HG03045 (cell line): ENCODE measurements around the gene RBM33.

Source experiments
- ATAC-seq: cut with Tn5 transposase; IDR thresholded peaks from one replicate; pipeline ENCODE4 v1.9.1; 2021; ENCODE audit warnings: mild to moderate bottlenecking, moderate library complexity; ENCODE audit not compliant: unreplicated experiment

RBM33 gene

GRCh38 chr7:155721056-155721455 is 76.6 kb downstream of the RBM33 start:
- no peak for ATAC-seq

GRCh38 chr7:155722118-155722517 is 77.7 kb downstream of the RBM33 start:
- ATAC-seq: no peak

- ATAC-seq: no peak
Measured at GRCh38 chr7:155722936-155723335, 78.5 kb downstream of the RBM33 start.

- ATAC-seq: peak; percentile 65
Measured at GRCh38 chr7:155724327-155725005, 80.0 kb downstream of the RBM33 start.

GRCh38 chr7:155725006-155725355 is 80.5 kb downstream of the RBM33 start:
- no peak for ATAC-seq

GRCh38 chr7:155727616-155728015 is 83.2 kb downstream of the RBM33 start:
- no peak for ATAC-seq

GRCh38 chr7:155728116-155728515 is 83.7 kb downstream of the RBM33 start:
- ATAC-seq: no peak

- no peak for ATAC-seq
Measured at GRCh38 chr7:155729847-155730246, 85.4 kb downstream of the RBM33 start.

- no peak for ATAC-seq
Measured at GRCh38 chr7:155731380-155731779, 86.9 kb downstream of the RBM33 start.

GRCh38 chr7:155731871-155732270 is 87.4 kb downstream of the RBM33 start:
- no peak for ATAC-seq

- ATAC-seq: no peak
Measured at GRCh38 chr7:155732286-155732685, 87.8 kb downstream of the RBM33 start.

GRCh38 chr7:155733582-155734444 is 89.4 kb downstream of the RBM33 start:
- no peak for ATAC-seq

- no peak for ATAC-seq
Measured at GRCh38 chr7:155734445-155734809, 90.0 kb downstream of the RBM33 start.

GRCh38 chr7:155735442-155736115 is 91.1 kb downstream of the RBM33 start:
- no peak for ATAC-seq

GRCh38 chr7:155737590-155737989 is 93.1 kb downstream of the RBM33 start:
- no peak for ATAC-seq

GRCh38 chr7:155738104-155738503 is 93.6 kb downstream of the RBM33 start:
- no peak for ATAC-seq

GRCh38 chr7:155738652-155739537 is 94.4 kb downstream of the RBM33 start:
- ATAC-seq: no peak

GRCh38 chr7:155739538-155740143 is 95.2 kb downstream of the RBM33 start:
- ATAC-seq: no peak

GRCh38 chr7:155741082-155741481 is 96.6 kb downstream of the RBM33 start:
- ATAC-seq: no peak

- ATAC-seq: no peak
Measured at GRCh38 chr7:155741805-155742204, 97.3 kb downstream of the RBM33 start.
